Gastrocnemius medialis (tissue), 4 donors: ENCODE data around the gene AMHR2.

ENCODE experiments used
- POLR2A ChIP-seq, 2 donors: fragments of 450-650 bp; IDR thresholded peaks; one replicate each; pipeline ENCODE4 v1.6.1; 2017; ENCODE audit warnings: antibody characterized with exemption in 2 of 2, mild to moderate bottlenecking in 2 of 2, moderate library complexity in 2 of 2
- TF ChIP-seq, protein P1 (sequence below), 5 experiments: fragments of 450-650 bp in 3 of 5; fragments of 200-600 bp in 2 of 5; sonication (generic) in 2 of 5; IDR thresholded peaks in 4 of 5; conservative IDR thresholded peaks in 1 of 5; 1 replicate in 4 of 5; 2 replicates in 1 of 5; pipeline ENCODE4 v1.5.1; 2016 to 2019; ENCODE audit warnings: antibody characterized with exemption in 5 of 5, mild to moderate bottlenecking in 3 of 5, moderate library complexity in 3 of 5

DNA sequence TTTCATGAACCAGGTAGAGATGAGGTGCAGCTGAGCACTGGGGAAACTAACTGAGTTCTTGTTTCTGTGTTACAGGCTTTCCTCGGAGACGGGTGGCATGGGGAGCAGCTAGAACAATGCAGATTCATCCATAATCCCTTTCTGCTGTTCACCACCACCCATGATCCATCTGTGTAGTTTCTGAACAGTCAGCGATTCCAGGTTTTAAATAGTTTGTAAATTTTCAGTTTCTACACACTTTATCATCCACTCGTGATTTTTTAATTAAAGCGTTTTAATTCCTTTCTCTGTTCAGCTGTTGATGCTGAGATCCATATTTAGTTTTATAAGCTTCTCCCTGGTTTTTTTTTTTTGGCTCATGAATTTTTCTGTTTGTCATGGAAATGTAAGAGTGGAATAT is 55.7 kb downstream of the AMHR2 start:
- TF ChIP-seq, protein P1, sequence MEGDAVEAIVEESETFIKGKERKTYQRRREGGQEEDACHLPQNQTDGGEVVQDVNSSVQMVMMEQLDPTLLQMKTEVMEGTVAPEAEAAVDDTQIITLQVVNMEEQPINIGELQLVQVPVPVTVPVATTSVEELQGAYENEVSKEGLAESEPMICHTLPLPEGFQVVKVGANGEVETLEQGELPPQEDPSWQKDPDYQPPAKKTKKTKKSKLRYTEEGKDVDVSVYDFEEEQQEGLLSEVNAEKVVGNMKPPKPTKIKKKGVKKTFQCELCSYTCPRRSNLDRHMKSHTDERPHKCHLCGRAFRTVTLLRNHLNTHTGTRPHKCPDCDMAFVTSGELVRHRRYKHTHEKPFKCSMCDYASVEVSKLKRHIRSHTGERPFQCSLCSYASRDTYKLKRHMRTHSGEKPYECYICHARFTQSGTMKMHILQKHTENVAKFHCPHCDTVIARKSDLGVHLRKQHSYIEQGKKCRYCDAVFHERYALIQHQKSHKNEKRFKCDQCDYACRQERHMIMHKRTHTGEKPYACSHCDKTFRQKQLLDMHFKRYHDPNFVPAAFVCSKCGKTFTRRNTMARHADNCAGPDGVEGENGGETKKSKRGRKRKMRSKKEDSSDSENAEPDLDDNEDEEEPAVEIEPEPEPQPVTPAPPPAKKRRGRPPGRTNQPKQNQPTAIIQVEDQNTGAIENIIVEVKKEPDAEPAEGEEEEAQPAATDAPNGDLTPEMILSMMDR (IDR thresholded peaks at IDR 0.05 in 4 of 5, conservative IDR thresholded peaks at IDR 0.05 in 1 of 5), result no peak
- TF ChIP-seq POLR2A (IDR thresholded peaks at IDR 0.05), result no peak
